ENCODE data around the gene MARCHF4. TPM values are rescaled to one million over a fixed set of nuclear protein-coding genes. Genes with fewer than 3 reads are reported as not detected.

The MARCHF4 gene
- total RNA-seq, 6 experiments from 2014 or later, result 44.9 to 70.3 (median 48.2) TPM

- peaks cover 14% of the 10 kb centered on the region for H3K4me1 Mint-ChIP-seq (ENCODE audit: low read depth)
- H3K27me3 Mint-ChIP-seq (ENCODE audit: insufficient read depth), result no peaks in the 10 kb centered on the region
- H3K9me3 Mint-ChIP-seq, result no peaks in the 10 kb centered on the region
- H3K4me3 Mint-ChIP-seq, result no peak overlapping the region
- peaks cover 27% of the 10 kb centered on the region for H3K36me3 Mint-ChIP-seq (ENCODE audit: low read depth)
- DNase-seq, result no peak
- H3K27ac Mint-ChIP-seq, result no peak overlapping the region
- TF ChIP-seq CTCF (IDR thresholded peaks at IDR 0.05), result peak; percentile 23; the same call in 1 of the 2 replicates
Observed at GRCh38 chr2:216328347-216328746, 43.9 kb downstream of the MARCHF4 start.

GRCh38 chr2:216327447-216327935 is 44.8 kb downstream of the MARCHF4 start:
- Mint-ChIP-seq H3K4me1 (ENCODE audit: low read depth) (peaks cover 19% of the 10 kb centered on the region), H3K9me3 (no peaks in the 10 kb centered on the region), H3K4me3 (no peak overlapping the region), H3K36me3 (ENCODE audit: low read depth) (peaks cover 18% of the 10 kb centered on the region), H3K27ac (peak overlapping the region; percentile 13; the same call in 1 of the 2 replicates), H3K27me3 (ENCODE audit: insufficient read depth) (no peaks in the 10 kb centered on the region)
- DNase-seq, result no peak
- TF ChIP-seq CTCF (IDR thresholded peaks at IDR 0.05), result no peak

Other genes starting within 250 kb of the MARCHF4 start
- gene SMARCAL1, start 40.0 kb upstream of the MARCHF4 start, total RNA-seq (2021; fragmentation: NEBNext Ultra II Directional; extraction: Animal tissue kit (Norgen Biotek cat#: 25700)), result 10 to 100 TPM; 25.6 to 33.1 (median 32.1) TPM
- gene RPL37A, start 126.4 kb upstream of the MARCHF4 start, total RNA-seq (2021; fragmentation: NEBNext Ultra II Directional; extraction: Animal tissue kit (Norgen Biotek cat#: 25700)), result 1,000 to 10,000 TPM; 1,992 to 3,122 (median 2,808) TPM